DMS79 (cell line): ENCODE measurements around the gene SFRP4.
"Not testable (repeated sequence)": the region's sequence is repeated elsewhere in the genome, so short reads cannot be mapped to it uniquely, and the experiment has no call there.

Experiments used
- DNase-seq: peaks from one replicate; lab custom pipeline; 2025; lab: John Stamatoyannopoulos, UW

SFRP4 gene

GRCh38 chr7:37916673-37917660, at the start of gene SFRP4:
TSS of gene SFRP4 (minus strand) at chr7:37916817. CDS start at chr7:37916537, 280 bp downstream.
- no peak for DNase-seq

- no peak for DNase-seq
These were observed 47.6 kb upstream of the SFRP4 start for GRCh38 chr7:37964196-37964595.

DNA sequence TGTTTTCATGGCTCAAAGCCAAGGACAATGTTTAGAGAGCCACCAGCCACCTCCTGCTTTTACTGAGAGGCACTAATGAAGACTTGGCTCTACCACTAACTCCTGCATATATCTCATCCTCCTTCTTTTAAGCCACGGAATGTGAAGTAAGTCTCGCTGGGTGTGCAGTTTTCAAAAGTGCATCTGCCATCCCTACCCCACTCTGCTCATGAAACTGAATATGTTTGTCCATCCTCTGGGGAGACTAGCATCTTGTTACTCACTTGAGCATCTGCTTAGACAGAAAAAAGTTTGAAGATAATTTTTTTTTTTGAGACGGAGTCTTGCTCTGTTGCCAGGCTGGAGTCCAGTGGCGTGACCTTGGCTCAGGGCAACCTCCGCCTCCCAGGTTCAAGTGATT, 44.6 kb upstream of the SFRP4 start:
- no peak for DNase-seq

- no peak for DNase-seq
These were observed 43.9 kb upstream of the SFRP4 start for GRCh38 chr7:37960483-37960882.

DNA sequence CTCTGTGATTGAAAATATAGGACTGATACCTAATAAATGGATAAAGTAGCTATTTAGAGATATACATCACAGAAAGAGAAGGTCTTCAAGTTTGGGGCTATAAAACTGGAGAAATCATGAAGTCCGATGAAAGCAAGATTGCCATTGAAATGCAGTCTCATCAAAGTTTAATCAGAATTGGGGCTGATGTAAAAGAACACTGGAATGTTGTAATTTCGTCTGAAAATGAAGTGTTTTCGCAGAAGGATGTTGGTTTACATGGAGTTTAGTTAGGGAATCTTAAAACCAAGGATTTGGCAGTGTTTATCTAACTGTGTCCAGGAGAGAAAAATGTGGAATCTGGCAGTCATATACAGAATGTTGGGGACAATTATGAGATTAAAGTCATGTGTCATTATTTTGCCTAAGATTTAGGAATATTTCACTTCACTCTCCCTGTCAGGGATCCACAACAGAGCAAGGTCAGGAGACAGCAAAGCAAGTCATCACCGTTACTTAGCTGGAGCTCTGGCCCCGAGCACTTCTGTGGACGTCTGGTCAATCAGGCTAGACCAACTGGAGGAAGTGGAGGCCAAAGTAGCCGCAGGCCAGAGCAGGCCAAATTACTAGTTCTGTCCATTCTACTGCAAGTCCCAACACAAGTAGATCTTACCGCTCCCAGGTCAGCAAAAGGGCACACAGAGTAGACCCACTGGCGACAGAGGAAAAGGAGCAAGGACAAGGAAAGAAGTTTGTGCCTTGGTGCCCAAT, 40.8 kb upstream of the SFRP4 start:
- DNase-seq = no peak

GRCh38 chr7:37956791-37957190, 40.2 kb upstream of the SFRP4 start:
- no peak for DNase-seq

GRCh38 chr7:37954217-37954616, 37.6 kb upstream of the SFRP4 start:
- not testable (repeated sequence) for DNase-seq

DNA sequence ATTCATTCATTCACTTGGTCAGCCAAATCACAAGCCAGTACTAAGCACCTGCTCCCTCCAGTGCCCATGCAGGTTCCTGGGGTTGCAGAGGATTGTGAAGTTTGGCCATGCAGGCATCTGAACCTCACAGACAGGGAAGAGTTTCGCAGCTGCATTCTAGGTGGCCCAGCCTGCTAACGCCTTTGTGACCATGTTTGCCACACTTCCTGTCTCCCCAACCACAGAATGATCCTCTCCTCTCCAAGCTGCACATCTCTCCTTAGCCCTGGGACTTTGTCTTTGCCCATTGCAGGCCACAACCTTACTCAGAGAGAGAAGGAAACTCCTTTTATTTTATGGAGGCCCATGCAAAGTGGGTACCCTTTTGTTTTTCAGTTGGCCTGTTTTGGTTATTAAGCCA, 35.6 kb upstream of the SFRP4 start:
- DNase-seq = no peak

DNA sequence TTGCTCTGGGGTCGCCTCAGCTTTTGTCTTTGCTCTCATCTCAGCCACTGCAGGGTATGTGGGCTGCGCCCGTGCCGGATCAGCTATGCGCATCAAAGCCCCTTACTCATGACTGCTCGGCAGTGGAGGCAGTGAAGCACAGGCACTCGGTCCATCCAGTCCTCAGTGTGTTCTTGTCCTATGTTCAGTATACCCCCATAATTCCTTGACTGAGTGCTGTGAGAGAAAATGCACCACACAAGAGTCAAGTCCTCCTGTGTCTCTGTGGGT, 31.3 kb upstream of the SFRP4 start:
- DNase-seq = no peak

- no peak for DNase-seq
These were observed 30.7 kb upstream of the SFRP4 start for GRCh38 chr7:37947138-37947940.

- no peak for DNase-seq
These were observed 28.7 kb upstream of the SFRP4 start for GRCh38 chr7:37945336-37945735.

- no peak for DNase-seq
These were observed 28.1 kb upstream of the SFRP4 start for GRCh38 chr7:37944737-37945054.

GRCh38 chr7:37943905-37944736, 27.5 kb upstream of the SFRP4 start:
- no peak for DNase-seq

GRCh38 chr7:37942934-37943610, 26.5 kb upstream of the SFRP4 start:
- no peak for DNase-seq

DNA sequence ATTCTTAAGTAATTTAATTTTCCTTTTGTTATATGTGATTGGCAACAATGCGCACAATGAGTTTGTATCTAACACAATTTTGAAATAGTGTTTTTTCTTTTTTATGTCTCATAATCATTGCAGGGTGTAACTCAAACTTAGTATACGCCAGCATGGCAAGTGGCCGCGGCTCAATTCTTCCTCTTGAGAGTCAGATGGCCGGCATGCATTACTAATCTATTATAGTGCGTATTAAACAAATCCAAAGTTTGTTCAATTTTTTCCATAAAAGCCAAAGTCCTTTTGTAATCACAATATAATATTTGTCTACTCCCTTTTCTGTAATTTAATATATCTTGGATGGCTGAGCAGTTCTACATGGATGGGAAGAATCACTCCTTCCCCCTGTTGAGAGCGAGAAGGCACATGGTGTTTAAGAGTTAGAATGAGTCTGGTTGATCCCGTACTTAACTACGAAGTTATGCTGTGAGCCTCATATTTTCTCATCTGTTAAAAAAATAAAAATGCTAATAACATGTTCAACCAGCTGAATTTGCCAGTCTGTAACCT, 16.5 kb upstream of the SFRP4 start:
- no peak for DNase-seq

- no peak for DNase-seq
These were observed 15.9 kb upstream of the SFRP4 start for GRCh38 chr7:37932543-37932942.

GRCh38 chr7:37930226-37930948, 13.8 kb upstream of the SFRP4 start:
- DNase-seq = no peak

- DNase-seq = no peak
These were observed 12.3 kb upstream of the SFRP4 start for GRCh38 chr7:37928878-37929277.

GRCh38 chr7:37927773-37928444, 11.3 kb upstream of the SFRP4 start:
- DNase-seq = no peak

DNA sequence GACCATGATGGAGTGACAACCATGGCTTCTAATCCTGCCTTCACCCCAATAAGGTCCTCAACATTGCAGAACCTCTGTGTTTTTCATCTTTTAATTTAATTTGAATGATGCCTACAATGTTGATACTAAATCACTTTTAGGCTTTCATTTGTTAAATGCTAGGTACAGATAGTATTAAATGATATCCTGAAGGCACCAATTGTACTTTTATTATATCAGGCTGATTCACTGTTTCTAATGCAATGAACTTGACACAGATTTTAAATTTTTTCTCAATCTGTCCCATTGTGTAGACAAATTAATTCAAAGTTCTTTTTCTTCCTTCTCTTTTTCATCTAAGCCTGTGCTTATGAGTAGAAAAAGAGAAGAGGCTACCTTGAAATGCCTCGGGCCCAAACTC, 9.0 kb upstream of the SFRP4 start:
- no peak for DNase-seq
